ENCODE results near the gene NKX1-2.

NKX1-2 gene

DNA sequence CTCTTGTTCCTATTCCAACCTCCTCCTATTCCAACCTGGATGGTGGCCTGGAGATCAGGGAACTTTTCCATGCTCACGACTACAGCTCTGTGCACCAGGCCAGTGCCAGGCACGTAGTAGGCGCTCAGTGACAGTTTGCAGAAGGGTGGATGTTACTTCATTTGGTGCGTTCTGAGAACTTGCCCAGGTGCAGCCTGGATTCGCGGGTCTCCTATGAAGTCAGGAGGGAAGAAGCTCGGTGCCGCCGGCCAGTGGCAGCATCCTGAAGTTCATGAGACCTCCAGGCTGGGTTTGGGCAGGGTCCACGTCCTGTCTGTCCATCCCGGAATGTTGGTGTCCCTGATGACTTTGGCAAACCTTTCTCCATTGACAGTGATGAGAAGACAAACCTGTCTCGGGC, 33.0 kb upstream of the NKX1-2 start:
- TF ChIP-seq ZFX (IDR thresholded peaks at IDR 0.05; ENCODE audit: borderline replicate concordance): no peak
- TF ChIP-seq, protein P1, sequence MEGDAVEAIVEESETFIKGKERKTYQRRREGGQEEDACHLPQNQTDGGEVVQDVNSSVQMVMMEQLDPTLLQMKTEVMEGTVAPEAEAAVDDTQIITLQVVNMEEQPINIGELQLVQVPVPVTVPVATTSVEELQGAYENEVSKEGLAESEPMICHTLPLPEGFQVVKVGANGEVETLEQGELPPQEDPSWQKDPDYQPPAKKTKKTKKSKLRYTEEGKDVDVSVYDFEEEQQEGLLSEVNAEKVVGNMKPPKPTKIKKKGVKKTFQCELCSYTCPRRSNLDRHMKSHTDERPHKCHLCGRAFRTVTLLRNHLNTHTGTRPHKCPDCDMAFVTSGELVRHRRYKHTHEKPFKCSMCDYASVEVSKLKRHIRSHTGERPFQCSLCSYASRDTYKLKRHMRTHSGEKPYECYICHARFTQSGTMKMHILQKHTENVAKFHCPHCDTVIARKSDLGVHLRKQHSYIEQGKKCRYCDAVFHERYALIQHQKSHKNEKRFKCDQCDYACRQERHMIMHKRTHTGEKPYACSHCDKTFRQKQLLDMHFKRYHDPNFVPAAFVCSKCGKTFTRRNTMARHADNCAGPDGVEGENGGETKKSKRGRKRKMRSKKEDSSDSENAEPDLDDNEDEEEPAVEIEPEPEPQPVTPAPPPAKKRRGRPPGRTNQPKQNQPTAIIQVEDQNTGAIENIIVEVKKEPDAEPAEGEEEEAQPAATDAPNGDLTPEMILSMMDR (IDR thresholded peaks at IDR 0.05): no peak

DNA sequence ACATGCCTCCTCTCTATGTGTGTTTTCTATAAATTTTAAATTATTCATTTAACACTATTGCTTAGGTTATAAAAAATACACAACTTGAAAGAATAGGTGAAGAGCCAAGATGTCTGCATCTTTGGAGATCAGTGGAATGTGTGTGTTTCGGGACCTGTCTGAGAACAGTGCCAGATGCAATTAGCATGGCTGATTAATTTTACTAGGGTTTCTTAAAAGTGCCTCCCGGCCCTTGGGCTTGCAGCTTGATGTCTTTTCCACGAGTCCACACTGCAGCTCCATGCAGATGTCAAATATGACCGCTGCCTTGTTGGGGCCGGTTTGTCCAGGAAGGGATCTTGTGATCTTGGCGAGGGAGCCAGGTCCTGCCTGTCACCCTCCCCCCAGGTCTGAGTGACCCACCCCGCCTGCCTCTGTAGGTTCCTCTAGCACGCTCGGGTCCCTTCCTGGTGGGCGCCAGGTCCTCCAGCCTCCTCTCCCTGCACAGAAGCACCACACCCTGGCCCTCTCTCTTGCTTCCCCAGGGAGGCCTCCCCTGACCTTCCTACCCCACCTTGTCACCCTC, 32.5 kb upstream of the NKX1-2 start:
- no peak overlapping the region for H3K27ac ChIP-seq
- no peak for TF ChIP-seq ZFX (IDR thresholded peaks at IDR 0.05; ENCODE audit: borderline replicate concordance)
- TF ChIP-seq, protein P1 (IDR thresholded peaks at IDR 0.05): no peak

More for the DNA sequence above, 33.0 kb upstream of the NKX1-2 start:
- no peak overlapping the region for H3K27ac ChIP-seq

DNA sequence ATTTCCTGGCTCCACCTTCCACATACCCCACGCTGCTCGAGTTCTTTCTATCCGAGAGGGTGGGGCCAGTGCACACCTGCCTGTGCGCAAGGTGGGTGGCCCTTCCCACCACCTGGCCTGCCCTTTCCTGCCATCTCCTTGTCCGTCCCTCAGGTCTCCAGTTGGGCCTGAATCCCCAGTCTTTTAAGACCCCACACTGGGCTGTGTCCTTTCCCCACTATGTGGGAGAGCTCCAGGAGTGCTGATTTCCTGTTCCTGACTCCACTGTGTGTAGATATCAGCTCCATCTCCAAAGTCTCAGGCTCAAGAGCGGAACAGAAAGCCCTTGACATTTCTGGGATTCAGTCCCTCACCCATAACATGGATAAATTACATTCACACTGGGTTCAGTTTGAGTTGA, 31.9 kb upstream of the NKX1-2 start:
- TF ChIP-seq, protein P1 (IDR thresholded peaks at IDR 0.05): no peak
- TF ChIP-seq ZFX (IDR thresholded peaks at IDR 0.05; ENCODE audit: borderline replicate concordance): no peak
- no peak overlapping the region for H3K27ac ChIP-seq

DNA sequence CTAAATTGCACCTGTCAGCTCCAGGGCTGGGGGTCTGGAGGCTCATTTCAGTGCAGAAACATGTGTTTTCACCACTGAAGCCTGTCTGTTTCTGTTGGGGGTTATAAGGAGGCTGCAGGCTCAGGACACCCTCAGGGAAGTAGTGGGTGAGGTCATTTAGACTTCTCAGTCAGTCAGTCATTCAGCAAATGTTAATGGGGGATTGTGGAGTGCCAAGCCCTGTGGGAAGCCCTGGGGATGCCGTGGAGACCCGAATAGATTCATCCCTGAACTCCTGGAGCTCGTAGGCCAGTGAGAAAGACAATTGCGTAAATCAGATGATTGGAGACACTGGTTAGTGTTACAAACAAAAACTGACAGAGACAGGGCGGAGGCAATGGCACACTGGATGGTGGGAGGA, 31.0 kb upstream of the NKX1-2 start:
- no peak for TF ChIP-seq ZFX (IDR thresholded peaks at IDR 0.05; ENCODE audit: borderline replicate concordance)
- TF ChIP-seq, protein P1 (IDR thresholded peaks at IDR 0.05): no peak
- no peak overlapping the region for H3K27ac ChIP-seq

DNA sequence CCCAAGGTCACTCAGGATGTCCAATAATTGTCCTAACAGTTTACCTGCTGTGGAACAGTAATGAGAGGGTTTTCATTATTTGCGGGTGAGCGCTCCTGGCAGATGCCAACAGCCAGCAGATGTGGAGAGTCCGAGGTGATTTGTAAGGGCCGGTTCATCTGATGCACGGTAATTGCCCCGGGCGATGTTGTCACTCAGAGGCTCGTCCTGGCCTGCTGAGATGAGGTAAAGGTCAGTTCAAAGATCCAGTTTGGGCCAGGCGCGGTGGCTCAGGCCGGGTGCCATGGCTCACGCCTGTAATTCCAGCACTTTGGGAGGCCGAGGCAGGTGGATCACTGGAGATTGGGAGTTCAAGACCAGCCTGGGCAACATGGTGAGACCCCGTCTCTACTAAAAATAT, 28.7 kb upstream of the NKX1-2 start:
- H3K27ac ChIP-seq: no peak overlapping the region

DNA sequence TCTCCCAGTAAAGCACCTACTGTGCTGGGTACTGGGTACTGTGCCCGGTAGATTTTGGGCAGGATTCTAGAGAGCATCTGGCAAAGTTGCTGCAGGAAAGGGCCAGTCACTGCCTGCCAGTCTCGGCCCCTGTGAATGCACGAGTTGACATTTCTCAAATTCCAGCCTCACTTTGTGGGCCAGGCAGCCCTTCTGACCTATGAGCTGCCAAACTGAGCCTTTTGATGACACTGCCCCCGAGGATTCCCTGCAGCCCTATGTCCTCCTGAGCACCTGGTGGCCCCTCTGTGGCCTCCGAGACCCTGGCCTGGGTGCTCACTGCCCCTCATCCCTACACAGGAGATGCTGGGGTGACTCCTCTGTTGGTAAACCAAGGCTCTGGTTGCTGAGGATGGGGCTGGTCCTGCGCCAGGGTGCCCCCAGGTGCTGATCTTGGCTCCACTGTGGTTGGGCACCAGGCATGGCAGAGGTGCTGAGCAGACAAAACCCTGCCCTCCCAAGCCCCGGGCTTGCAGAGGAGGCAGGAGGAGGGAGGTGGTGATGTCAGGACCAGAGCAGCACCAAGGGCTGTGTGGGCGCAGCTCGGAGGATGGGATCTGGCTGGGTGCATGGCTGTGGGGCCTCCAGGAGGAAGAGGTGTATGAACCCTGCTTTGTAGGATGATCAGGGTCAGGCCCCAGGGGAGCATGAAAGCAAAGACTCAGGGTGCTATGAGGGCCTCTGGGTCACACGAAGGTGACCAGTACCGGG, 28.0 kb upstream of the NKX1-2 start:
- TF ChIP-seq, protein P1 (IDR thresholded peaks at IDR 0.05): no peak
- no peak for TF ChIP-seq ZFX (IDR thresholded peaks at IDR 0.05; ENCODE audit: borderline replicate concordance)
- H3K27ac ChIP-seq: no peak overlapping the region

More for the DNA sequence above, 28.7 kb upstream of the NKX1-2 start:
- TF ChIP-seq, protein P1 (IDR thresholded peaks at IDR 0.05): no peak
- TF ChIP-seq ZFX (IDR thresholded peaks at IDR 0.05; ENCODE audit: borderline replicate concordance): no peak

DNA sequence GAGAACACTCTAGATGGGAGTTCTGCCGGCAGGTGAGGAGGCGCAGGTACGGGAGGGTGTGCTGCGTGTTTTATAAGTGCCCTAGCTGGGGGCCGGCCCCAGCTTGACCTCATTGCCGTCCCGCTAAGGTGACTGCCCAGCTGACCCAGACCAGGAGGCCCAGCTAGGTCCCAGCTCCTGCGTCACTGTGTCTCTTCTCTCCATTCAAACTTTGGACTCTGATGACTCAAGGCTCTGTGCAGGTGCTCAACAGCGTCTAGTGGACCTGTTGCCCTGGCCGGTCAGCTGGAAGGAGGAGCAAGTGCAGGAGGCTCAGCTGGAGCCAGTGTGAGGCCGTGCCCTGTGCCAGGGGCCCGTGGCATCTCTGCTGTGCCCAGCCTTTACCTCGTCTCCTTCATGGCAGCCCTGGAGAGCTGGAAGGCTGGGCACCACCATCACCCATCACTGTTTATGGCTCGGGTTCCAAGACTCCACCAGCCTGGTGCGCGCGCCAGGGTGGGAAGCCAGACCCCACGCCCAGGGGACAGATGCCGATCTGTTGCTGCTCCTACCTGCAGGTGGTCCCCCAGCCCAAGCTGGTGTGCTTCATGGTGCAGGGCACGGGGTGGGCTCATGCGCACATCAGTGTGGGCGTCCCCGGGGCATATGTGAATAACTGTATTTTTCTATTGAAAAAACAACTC, 26.3 kb upstream of the NKX1-2 start:
- no peak for TF ChIP-seq ZFX (IDR thresholded peaks at IDR 0.05; ENCODE audit: borderline replicate concordance)
- TF ChIP-seq, protein P1 (IDR thresholded peaks at IDR 0.05): no peak
- no peak overlapping the region for H3K27ac ChIP-seq
